Right renal pelvis (tissue), 4 donors: Measurements from ENCODE around the gene CAPSL. TPM values are rescaled to one million over a fixed set of nuclear protein-coding genes. Genes with fewer than 3 reads are reported as not detected.
"Not testable (repeated sequence)": the region's sequence is repeated elsewhere in the genome, so short reads cannot be mapped to it uniquely, and the experiment has no call there.

Source experiments
- DNase-seq, 4 donors: peaks; one replicate each; pipeline ENCODE4 v3.0.0-alpha.2; 2013; ENCODE audit warnings: low read depth in 4 of 4, low spot score in 3 of 4, missing footprints in 1 of 4
- polyA plus RNA-seq, 4 donors: library from polyadenylated mRNA; unstranded; fragments of 120-200 nt; gene quantifications; one replicate each; pipeline ENCODE4 v1.2.1, GENCODE V29; 2013; ENCODE audit not compliant: insufficient read length in 4 of 4

CAPSL gene
- polyA plus RNA-seq, 4 donors = 5.3 to 7.4 (median 6.6) TPM

DNA sequence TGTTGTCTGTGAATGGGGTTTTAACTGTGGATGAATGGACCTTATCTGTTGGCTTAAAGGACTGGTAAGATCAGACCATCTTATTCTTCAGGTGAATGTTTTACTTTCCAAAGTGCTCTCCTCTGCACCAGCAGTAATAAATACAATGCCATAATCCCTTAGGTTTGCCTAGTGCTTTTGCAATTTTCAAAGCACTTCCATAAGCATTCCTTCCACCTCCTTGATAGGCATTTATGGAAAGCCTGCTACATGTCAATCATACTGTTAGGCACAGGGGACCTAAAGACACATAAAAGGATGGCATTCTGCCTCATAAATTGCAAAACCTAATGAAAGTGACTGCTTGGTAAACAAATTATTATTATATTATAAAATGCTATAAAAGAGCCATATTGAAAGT, 60.3 kb downstream of the CAPSL start:
- no peak for DNase-seq

- DNase-seq = no peak
Measured at GRCh38 chr5:35877655-35878054, 60.8 kb downstream of the CAPSL start.

- no peak for DNase-seq
Measured at GRCh38 chr5:35876922-35877321, 61.5 kb downstream of the CAPSL start.

GRCh38 chr5:35876454-35876853, 62.0 kb downstream of the CAPSL start:
- no peak for DNase-seq

DNA sequence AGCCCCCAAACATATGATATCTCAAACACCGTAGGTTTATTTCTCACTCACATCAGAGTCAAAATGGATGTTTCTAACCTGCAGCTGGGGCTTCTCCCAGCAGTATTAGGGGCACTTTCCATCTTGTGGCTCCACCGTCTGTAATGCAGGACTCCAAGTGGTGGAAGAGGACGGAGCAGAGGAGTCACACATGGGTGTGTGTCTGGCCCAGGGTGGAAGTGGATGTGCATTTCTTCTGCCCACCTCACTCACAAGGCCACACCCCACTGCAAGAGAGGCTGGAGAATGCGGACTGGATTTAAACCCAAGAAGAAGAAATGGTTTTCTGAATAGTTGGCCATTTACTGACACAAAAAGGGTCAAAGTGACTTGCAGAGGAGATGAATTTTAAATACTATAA, 67.8 kb downstream of the CAPSL start:
- no peak for DNase-seq

DNA sequence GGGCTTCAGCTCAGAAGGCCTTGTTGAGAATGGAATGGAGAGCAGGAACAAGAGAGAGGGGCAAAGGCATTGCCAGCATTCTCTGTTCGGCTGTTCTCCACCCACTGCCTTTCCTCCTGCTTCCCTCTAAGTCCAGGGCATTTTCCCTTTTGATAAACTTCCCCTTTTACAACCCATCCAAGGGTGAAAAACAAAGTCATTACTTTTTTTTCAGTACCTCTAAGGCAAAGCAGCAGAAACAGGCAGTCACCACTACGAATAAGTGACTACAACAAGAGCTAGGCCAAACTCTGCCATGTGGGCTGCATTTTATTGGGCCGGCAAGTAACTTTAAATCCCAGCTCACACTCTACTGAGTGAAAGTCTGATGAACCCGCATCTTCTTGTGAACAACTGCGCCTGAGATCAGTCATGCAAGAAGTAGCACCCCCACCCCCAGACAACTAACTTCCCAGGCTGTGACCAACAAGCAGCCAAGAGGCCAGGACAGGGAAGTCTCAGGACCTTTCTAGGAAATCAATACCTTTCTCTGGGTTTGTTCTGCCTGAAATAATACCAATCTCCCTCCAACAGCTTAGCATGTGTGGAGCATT, 68.6 kb downstream of the CAPSL start:
- DNase-seq = no peak

DNA sequence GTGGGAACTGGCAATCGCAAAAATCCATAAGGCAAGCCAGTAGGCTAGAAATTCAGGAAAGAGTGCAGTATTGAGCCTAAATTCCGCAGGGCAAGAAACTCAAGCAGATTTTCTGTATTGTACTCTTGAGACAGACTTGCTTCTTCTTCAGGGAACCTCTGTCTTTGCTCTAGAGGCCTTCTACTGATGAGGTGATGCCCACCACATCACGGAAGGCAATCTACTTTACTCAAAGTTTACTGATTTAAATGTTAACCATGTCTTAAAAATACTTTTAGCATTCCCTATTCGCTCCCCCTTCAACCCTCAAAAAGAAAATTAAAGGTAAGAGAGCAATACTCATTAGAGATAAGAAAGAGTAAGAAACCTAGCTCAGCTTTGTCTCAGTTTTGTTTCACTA, 70.4 kb downstream of the CAPSL start:
- no peak for DNase-seq

DNA sequence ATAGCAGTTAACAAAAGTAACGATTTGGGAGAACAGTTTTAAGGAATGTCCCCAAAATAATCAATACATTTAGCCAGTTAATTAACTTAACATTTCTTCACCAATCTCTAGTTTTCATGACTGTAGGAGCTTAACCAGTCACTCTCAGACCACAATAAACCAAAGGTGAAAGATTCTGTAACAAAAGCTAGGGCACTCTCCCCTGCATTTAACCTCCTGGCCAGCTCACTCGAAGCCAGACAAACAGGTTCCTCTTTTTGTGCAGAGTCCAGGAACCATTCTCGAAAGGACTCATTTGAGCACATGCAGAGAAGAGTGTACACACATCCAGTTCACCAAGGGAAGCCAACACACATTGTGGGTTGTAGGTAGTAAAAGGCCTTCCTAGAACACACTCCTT, 75.3 kb downstream of the CAPSL start:
- no peak for DNase-seq

DNA sequence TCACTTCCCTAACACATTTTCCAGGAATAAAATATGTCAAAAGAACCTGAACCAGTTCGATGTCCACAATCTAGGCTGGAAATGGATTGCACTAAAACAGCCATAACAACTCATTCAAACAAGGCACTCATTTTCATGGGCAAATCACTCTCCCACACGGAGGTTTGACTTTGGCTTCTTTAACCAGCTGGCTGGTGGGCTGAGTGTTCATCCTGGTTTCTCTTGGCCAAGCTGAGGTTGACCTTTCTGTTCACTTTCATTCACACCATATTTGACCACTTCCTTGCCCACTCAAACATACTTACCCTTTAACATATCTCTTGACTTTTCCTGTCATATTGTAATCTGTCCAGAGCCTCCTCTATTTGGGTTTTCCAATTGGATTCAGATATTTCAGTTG, 76.3 kb downstream of the CAPSL start:
- no peak for DNase-seq

- DNase-seq = no peak
Measured at GRCh38 chr5:35861718-35862117, 76.7 kb downstream of the CAPSL start.

GRCh38 chr5:35860686-35861085, 77.7 kb downstream of the CAPSL start:
- no peak for DNase-seq

- no peak for DNase-seq
Measured at GRCh38 chr5:35859101-35859661, 79.2 kb downstream of the CAPSL start.

DNA sequence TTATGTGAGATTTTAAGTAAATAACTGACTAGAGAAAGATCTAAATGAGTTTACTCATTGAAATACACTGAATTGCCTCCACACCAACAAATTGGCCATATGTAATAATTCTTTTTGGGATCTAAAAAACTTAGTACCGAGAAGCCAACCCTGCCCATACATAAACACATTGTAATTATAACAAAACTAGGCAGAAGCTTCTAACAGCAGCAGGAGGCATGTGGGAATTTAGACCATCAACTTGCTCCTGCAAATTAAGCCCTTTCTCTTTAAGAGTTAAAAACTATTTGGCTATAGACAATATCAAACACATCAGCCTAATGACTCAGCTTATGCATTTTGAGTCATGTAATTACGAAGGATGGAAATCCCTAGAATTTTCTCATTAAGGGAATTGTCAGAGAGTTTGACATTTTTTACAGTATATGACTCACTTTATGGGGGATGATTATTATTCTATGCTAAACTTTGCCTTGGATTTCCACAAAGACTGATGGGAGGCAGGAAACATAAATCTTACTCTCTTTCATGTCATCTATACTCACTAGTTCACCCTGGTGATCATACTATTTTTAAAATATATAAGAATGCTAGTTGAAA, 80.7 kb downstream of the CAPSL start:
- no peak for DNase-seq

- no peak for DNase-seq
Measured at GRCh38 chr5:35856765-35857351, 81.6 kb downstream of the CAPSL start, which contains the start of gene IL7R. TSS of gene IL7R (plus strand) at chr5:35856891. CDS start at chr5:35856978, 87 bp downstream.

GRCh38 chr5:35856186-35856764, 82.1 kb downstream of the CAPSL start:
- not testable (repeated sequence) for DNase-seq

- no peak for DNase-seq
Measured at GRCh38 chr5:35855187-35855586, 83.2 kb downstream of the CAPSL start.

Other genes with a start within 250 kb of the CAPSL start
- gene IL7R, start 81.7 kb downstream of the CAPSL start, polyA plus RNA-seq = 1 to 10 TPM in 1 of 4 donors, under 1 TPM in 3; 0.69 to 1.3 (median 0.93) TPM
- gene UGT3A1, start 52.8 kb upstream of the CAPSL start, polyA plus RNA-seq = 100 to 1,000 TPM in 3 of 4 donors, 10 to 100 TPM in 1; 84.7 to 141 (median 125) TPM
- 10 to 100 TPM; 11.2 to 18.7 (median 15.2) TPM for gene UGT3A2, start 128.3 kb upstream of the CAPSL start, polyA plus RNA-seq
- gene LMBRD2, start 213.3 kb upstream of the CAPSL start, polyA plus RNA-seq = 10 to 100 TPM; 18.4 to 23.3 (median 20.2) TPM
- 10 to 100 TPM; 42.6 to 46.3 (median 44.3) TPM for gene SKP2, start 213.5 kb upstream of the CAPSL start, polyA plus RNA-seq